Calu3 (cell line): ENCODE results near the gene DDB1. TPM values are rescaled to one million over a fixed set of nuclear protein-coding genes. Genes with fewer than 3 reads are reported as not detected.

Experiments
- BruUV-seq: library from RNA; stranded (reverse); fragments of 400-500 nt; replicated peaks from 2 replicates; lab custom pipeline; 2021; lab: Mats Ljungman, UMichigan
- CTCF ChIA-PET: fragments of 300-600 bp; sonication (Branson Sonifier 250); formaldehyde crosslinking; loops from one replicate; lab custom pipeline; 2022; ENCODE audit warnings: antibody characterized with exemption; lab: Charles Lee
- DNase-seq: peaks from one replicate; pipeline ENCODE4 v3.0.0; 2022
- H3K27ac Mint-ChIP-seq: one replicate; pipeline ENCODE4 v1.8.0; 2022; ENCODE audit warnings: mixed read lengths; ENCODE audit not compliant: unreplicated experiment
- H3K27me3 Mint-ChIP-seq: one replicate; pipeline ENCODE4 v1.8.0; 2022; ENCODE audit warnings: mixed read lengths; ENCODE audit not compliant: unreplicated experiment
- H3K36me3 Mint-ChIP-seq: one replicate; pipeline ENCODE4 v1.8.0; 2022; ENCODE audit warnings: mild to moderate bottlenecking, moderate library complexity, mixed read lengths; ENCODE audit not compliant: insufficient read depth, unreplicated experiment
- H3K4me1 Mint-ChIP-seq: one replicate; pipeline ENCODE4 v1.8.0; 2022; ENCODE audit warnings: mild to moderate bottlenecking, low read depth, mixed read lengths; ENCODE audit not compliant: unreplicated experiment
- H3K4me3 Mint-ChIP-seq: one replicate; pipeline ENCODE4 v1.8.0; 2022; ENCODE audit warnings: mild to moderate bottlenecking, low read depth, moderate library complexity, mixed read lengths; ENCODE audit not compliant: unreplicated experiment
- H3K9me3 Mint-ChIP-seq: one replicate; pipeline ENCODE4 v1.8.0; 2022; ENCODE audit warnings: low read depth, mixed read lengths; ENCODE audit not compliant: unreplicated experiment
- CTCF ChIP-seq: fragments of 200-600 bp; IDR thresholded peaks from one replicate; pipeline ENCODE4 v1.8.0; 2022; ENCODE audit warnings: antibody characterized with exemption; ENCODE audit not compliant: unreplicated experiment
- intact Hi-C: fragments of 100-400 bp; cut with micrococcal nuclease; formaldehyde crosslinking; loops from one replicate; pipeline ENCODE4 v1.10.0; 2022; ENCODE audit not compliant: unreplicated experiment
- total RNA-seq: library from RNA; stranded (reverse); gene quantifications from 2 replicates; pipeline ENCODE4 v1.2.3, GENCODE V29; 2022

DDB1 gene
- total RNA-seq, 1 experiment from 2014 or later, result 193 TPM

- peaks cover 42% of the 10 kb centered on the region for H3K27me3 Mint-ChIP-seq
- intact Hi-C loops, result no loop called here
- H3K4me1 Mint-ChIP-seq, result no peaks in the 10 kb centered on the region
- no peak overlapping the region for H3K4me3 Mint-ChIP-seq
- BruUV-seq, result no TSS peak
- H3K36me3 Mint-ChIP-seq, result no peaks in the 10 kb centered on the region
- CTCF ChIA-PET, result no interaction called here
- no peak overlapping the region for H3K27ac Mint-ChIP-seq
- DNase-seq, result no peak
- no peak for TF ChIP-seq CTCF
- no peaks in the 10 kb centered on the region for H3K9me3 Mint-ChIP-seq
Measured at GRCh38 chr11:61274084-61274483, 58.8 kb downstream of the DDB1 start.

- Mint-ChIP-seq H3K27me3 (peaks cover 38% of the 10 kb centered on the region), H3K9me3 (no peaks in the 10 kb centered on the region), H3K27ac (no peak overlapping the region), H3K4me3 (no peak overlapping the region), H3K4me1 (no peaks in the 10 kb centered on the region), H3K36me3 (no peaks in the 10 kb centered on the region)
- DNase-seq, result no peak
- CTCF ChIA-PET, result no interaction called here
- no peak for TF ChIP-seq CTCF
- intact Hi-C loops, result no loop called here
- BruUV-seq, result no TSS peak
Measured at GRCh38 chr11:61273178-61274078, 59.5 kb downstream of the DDB1 start.

- CTCF ChIA-PET, result no interaction called here
- intact Hi-C loops, result no loop called here
- no peak for DNase-seq
- Mint-ChIP-seq H3K36me3 (no peaks in the 10 kb centered on the region), H3K9me3 (no peaks in the 10 kb centered on the region), H3K27ac (no peak overlapping the region), H3K4me3 (no peak overlapping the region), H3K4me1 (no peaks in the 10 kb centered on the region), H3K27me3 (peaks cover 31% of the 10 kb centered on the region)
- BruUV-seq, result no TSS peak
- no peak for TF ChIP-seq CTCF
Measured at GRCh38 chr11:61272731-61273130, 60.2 kb downstream of the DDB1 start.

DNA sequence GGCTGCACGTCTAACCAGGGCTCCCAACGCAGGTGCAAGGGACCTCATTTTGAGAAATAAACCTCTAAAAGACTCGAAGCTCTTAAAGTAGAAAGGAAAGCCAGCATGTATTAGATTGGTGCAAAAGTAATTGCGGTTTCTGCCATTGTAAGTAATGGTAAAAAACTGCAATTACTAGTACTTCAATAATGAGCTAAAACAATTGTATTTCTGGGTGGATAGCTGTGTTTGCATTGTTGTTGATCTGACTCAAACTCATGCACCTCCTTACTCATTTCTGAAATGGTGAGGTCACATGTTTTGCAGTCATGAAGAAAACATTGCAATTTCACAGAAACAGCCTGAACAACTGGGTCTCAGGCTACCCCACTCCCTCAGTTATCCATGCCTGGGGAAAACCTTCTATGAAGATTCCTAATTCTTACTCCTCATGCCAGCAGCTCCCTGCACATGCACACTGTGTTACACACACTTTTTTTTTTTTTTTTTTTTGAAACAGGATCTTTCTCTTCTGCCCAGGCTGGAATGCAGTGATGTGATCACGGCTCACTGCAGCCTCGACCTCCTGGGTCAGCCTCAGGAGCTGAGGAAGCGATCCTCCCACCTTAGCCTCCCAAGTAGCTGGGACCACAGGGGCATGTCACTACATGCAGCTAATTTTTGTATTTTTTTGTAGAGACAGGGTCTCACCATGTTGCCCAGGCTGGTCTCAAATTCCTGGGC lies 62.4 kb downstream of the DDB1 start:
- no peak for DNase-seq
- peaks cover 13% of the 10 kb centered on the region for H3K27me3 Mint-ChIP-seq
- H3K36me3 Mint-ChIP-seq, result no peaks in the 10 kb centered on the region
- H3K27ac Mint-ChIP-seq, result no peak overlapping the region
- H3K9me3 Mint-ChIP-seq, result no peaks in the 10 kb centered on the region
- TF ChIP-seq CTCF, result no peak
- H3K4me3 Mint-ChIP-seq, result no peak overlapping the region
- intact Hi-C loops, result no loop called here
- BruUV-seq, result no TSS peak
- peaks cover 7% of the 10 kb centered on the region for H3K4me1 Mint-ChIP-seq
- CTCF ChIA-PET, result interaction anchor here (0.9 to 1.2 kb wide), 3 partner anchors 19 to 23 kb away, joined by 3 to 4 read pairs (median 4); no protein-coding TSS in a partner anchor
